Measurements from ENCODE around the gene EPHA2.

DNA sequence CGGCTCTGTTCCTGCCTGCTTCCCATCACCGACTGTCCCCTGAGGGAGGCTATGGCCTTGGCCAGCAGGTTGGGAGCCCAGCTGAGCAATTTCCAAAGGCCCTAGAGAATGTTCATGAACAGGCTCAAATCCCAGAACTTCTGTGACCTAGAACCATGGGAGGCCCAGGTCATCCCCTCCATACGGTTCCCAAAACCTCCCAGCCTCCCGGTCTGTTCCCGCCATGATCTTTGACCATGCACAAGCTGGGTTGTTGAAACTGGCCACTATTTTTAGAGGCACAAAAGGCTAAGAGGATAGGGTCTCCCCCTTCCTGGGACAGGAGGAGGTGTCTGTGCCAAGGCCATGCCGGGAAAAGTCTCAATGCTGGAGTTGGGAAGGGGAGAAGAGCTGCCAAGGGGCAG is 27.5 kb downstream of the EPHA2 start:
- TF ChIP-seq POLR2AphosphoS5 (IDR thresholded peaks at IDR 0.05; ENCODE audit: borderline replicate concordance, low read depth, low read length) (no peak), EZH2 (IDR thresholded peaks at IDR 0.05) (no peak)
